Common myeloid progenitor, CD34-positive (primary cell): ENCODE data around the gene TRANK1.

Experiments used
- CTCF ChIA-PET: fragments of 350-600 bp; sonication (Branson Sonifier 250); formaldehyde crosslinking; loops from one replicate; lab custom pipeline; 2021; ENCODE audit warnings: antibody characterized with exemption; lab: Charles Lee
- POLR2A ChIA-PET: fragments of 350-600 bp; sonication (Branson Sonifier 250); formaldehyde crosslinking; loops from one replicate; lab custom pipeline; 2021; ENCODE audit warnings: antibody characterized with exemption; lab: Charles Lee
- DNase-seq, 3 donors: peaks; one replicate each; pipeline versions ENCODE4 v3.0.0 to v3.0.0-alpha.2; 2013
- H3K27ac ChIP-seq, 2 experiments: 1 replicate in 1 of 2; 2 replicates in 1 of 2; pipeline ENCODE4 v1.7.0; 2013; ENCODE audit warnings: inconsistent platforms in 2 of 2, low read length in 2 of 2, mild to moderate bottlenecking in 2 of 2, low read depth in 1 of 2, moderate library complexity in 1 of 2; ENCODE audit not compliant: severe bottlenecking in 2 of 2, insufficient read depth in 1 of 2, poor library complexity in 1 of 2
- H3K27me3 ChIP-seq, 5 experiments: replicated peaks in 2 of 5; 1 replicate in 3 of 5; 2 replicates in 2 of 5; pipeline versions ENCODE4 v1.6.1 to v1.7.0; 2013; ENCODE audit warnings: low read length in 4 of 5, mild to moderate bottlenecking in 2 of 5, moderate library complexity in 2 of 5, inconsistent platforms in 1 of 5; ENCODE audit not compliant: insufficient read depth in 5 of 5, control insufficient read depth in 4 of 5
- H3K36me3 ChIP-seq, 4 experiments: 1 replicate in 2 of 4; 2 replicates in 2 of 4; pipeline versions ENCODE4 v1.6.1 to v1.7.0; 2013; ENCODE audit warnings: low read length in 3 of 4, control low read depth in 1 of 4, mild to moderate bottlenecking in 1 of 4; ENCODE audit not compliant: control insufficient read depth in 4 of 4, insufficient read depth in 4 of 4
- H3K4me1 ChIP-seq, 4 experiments: 1 replicate in 3 of 4; 2 replicates in 1 of 4; pipeline versions ENCODE4 v1.6.1 to v1.7.1; 2013; ENCODE audit warnings: low read length in 3 of 4, mild to moderate bottlenecking in 3 of 4, control low read depth in 1 of 4, inconsistent platforms in 1 of 4, moderate library complexity in 1 of 4; ENCODE audit not compliant: control insufficient read depth in 4 of 4, insufficient read depth in 4 of 4; ENCODE audit errors: control extremely low read depth in 1 of 4
- H3K4me3 ChIP-seq, 7 experiments: 1 replicate in 4 of 7; 2 replicates in 3 of 7; pipeline versions ENCODE4 v1.5.1 to v1.7.0; 2013; ENCODE audit warnings: mild to moderate bottlenecking in 7 of 7, low read length in 6 of 7, moderate library complexity in 6 of 7, inconsistent platforms in 2 of 7, low read depth in 2 of 7, control low read depth in 1 of 7; ENCODE audit not compliant: insufficient read depth in 4 of 7, control insufficient read depth in 1 of 7; ENCODE audit errors: extremely low read depth in 1 of 7
- H3K9me3 ChIP-seq, 5 experiments: 1 replicate in 4 of 5; 2 replicates in 1 of 5; pipeline versions ENCODE4 v1.6.1 to v1.7.1; 2013; ENCODE audit warnings: low read length in 4 of 5, mild to moderate bottlenecking in 2 of 5, inconsistent platforms in 1 of 5, low read depth in 1 of 5, moderate library complexity in 1 of 5; ENCODE audit not compliant: control insufficient read depth in 4 of 5, insufficient read depth in 2 of 5; ENCODE audit errors: control extremely low read depth in 1 of 5
- WGBS: methylation state at CpG from one replicate; pipeline ENCODE4 v1.1.5; 2013; ENCODE audit not compliant: insufficient coverage; 5-methylcytosine and 5-hydroxymethylcytosine counted together

Gene TRANK1

GRCh38 chr3:36815375-36815774 lies 129.5 kb downstream of the TRANK1 start:
- ChIA-PET CTCF (no interaction called here), POLR2A (no interaction called here)
- no peaks in the 10 kb centered on the region for H3K9me3 ChIP-seq
- whole genome bisulfite sequencing = 99% methylated on average over 6 of the region's 9 CpGs
- no peak overlapping the region for H3K27ac ChIP-seq
- H3K4me1 ChIP-seq = peaks cover 0 to 2% (median 0%) of the 10 kb centered on the region in 4 experiments
- no peaks in the 10 kb centered on the region for H3K27me3 ChIP-seq
- no peaks in the 10 kb centered on the region for H3K36me3 ChIP-seq
- DNase-seq = no peak
- no peak overlapping the region for H3K4me3 ChIP-seq

DNA sequence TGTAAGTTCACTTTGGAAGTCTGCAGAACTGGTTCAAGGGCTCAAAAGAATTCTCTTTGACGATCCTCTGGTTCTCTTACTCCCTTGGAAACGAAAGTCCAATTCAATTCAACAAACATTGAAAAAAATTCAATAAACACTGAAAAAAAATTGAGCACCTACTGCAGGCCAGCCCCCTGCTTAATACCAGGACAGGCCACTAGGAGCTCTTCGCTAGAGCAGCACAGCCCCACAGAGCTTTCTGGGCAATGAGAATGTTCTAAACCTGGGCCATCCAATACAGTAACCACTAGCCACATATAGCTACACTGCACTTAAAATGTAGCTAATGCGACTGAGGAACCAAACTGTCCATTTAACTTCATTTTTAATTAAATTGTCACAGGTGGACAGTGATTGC lies 130.1 kb downstream of the TRANK1 start:
- CTCF ChIA-PET = interaction anchor here (0.7 kb wide), 1 partner anchor 15 kb away, joined by 4 read pairs; no protein-coding TSS in a partner anchor
- no peak for DNase-seq
- Histone ChIP-seq H3K4me3 (no peak overlapping the region), H3K9me3 (no peaks in the 10 kb centered on the region), H3K27ac (no peak overlapping the region), H3K27me3 (no peaks in the 10 kb centered on the region), H3K36me3 (no peaks in the 10 kb centered on the region), H3K4me1 (peaks cover 0 to 2% (median 0%) of the 10 kb centered on the region in 4 experiments)
- POLR2A ChIA-PET = no interaction called here
- WGBS = 75% methylated on average over 3 of the region's 4 CpGs

GRCh38 chr3:36814066-36814717 lies 130.7 kb downstream of the TRANK1 start:
- Histone ChIP-seq H3K36me3 (no peaks in the 10 kb centered on the region), H3K4me3 (no peak overlapping the region), H3K27me3 (no peaks in the 10 kb centered on the region), H3K27ac (no peak overlapping the region), H3K9me3 (no peaks in the 10 kb centered on the region), H3K4me1 (peaks cover 0 to 2% (median 0%) of the 10 kb centered on the region in 4 experiments)
- 85% methylated on average over 6 of the region's 7 CpGs for WGBS
- CTCF ChIA-PET = interaction anchor here (0.7 kb wide), 1 partner anchor 16 kb away, joined by 4 read pairs; no protein-coding TSS in a partner anchor
- no peak for DNase-seq
- POLR2A ChIA-PET = no interaction called here

GRCh38 chr3:36813305-36813704 lies 131.5 kb downstream of the TRANK1 start:
- Histone ChIP-seq H3K27ac (no peak overlapping the region), H3K27me3 (no peaks in the 10 kb centered on the region), H3K4me1 (peaks cover 0 to 2% (median 0%) of the 10 kb centered on the region in 4 experiments), H3K9me3 (peaks cover 0 to 2% (median 0%) of the 10 kb centered on the region in 5 experiments), H3K4me3 (no peak overlapping the region), H3K36me3 (no peaks in the 10 kb centered on the region)
- no peak for DNase-seq
- CTCF ChIA-PET = interaction anchor here (0.5 to 0.6 kb wide), 2 partner anchors 11 to 84 kb away, joined by 3 read pairs; no protein-coding TSS in a partner anchor
- WGBS = 93% methylated on average over 6 of the region's 6 CpGs
- POLR2A ChIA-PET = no interaction called here

DNA sequence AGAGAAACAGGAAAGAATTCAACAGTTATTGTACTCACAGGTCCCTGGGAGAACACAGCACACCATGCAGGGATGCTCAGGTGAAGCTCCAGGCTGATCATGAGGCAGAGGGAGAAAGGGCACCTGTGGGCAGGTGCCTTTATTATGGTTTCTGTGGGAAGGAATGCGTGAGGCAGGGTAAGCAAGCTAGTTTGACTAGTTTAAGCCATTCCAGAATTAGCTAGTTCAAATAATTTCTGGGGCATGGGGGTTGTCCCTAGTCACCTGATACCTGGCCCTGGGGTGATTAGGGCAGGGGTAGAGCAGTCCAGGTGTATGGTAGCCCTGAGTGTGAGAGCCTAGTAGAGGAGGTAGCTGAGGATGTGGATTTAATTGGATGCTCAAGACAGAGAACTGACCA lies 132.6 kb downstream of the TRANK1 start:
- Histone ChIP-seq H3K27me3 (no peaks in the 10 kb centered on the region), H3K27ac (no peak overlapping the region), H3K36me3 (no peaks in the 10 kb centered on the region), H3K9me3 (peaks cover 0 to 2% (median 0%) of the 10 kb centered on the region in 5 experiments), H3K4me1 (peaks cover 0 to 2% (median 0%) of the 10 kb centered on the region in 4 experiments), H3K4me3 (no peak overlapping the region)
- WGBS = no CpG with 5 or more reads among the region's 1 CpG
- ChIA-PET POLR2A (no interaction called here), CTCF (no interaction called here)
- DNase-seq = no peak

GRCh38 chr3:36811768-36812167 lies 133.1 kb downstream of the TRANK1 start:
- no peak for DNase-seq
- no peaks in the 10 kb centered on the region for H3K27me3 ChIP-seq
- no peaks in the 10 kb centered on the region for H3K36me3 ChIP-seq
- WGBS = 100% methylated on average over 1 of the region's 2 CpGs
- peaks cover 0 to 6% (median 2%) of the 10 kb centered on the region in 5 experiments for H3K9me3 ChIP-seq
- CTCF ChIA-PET = no interaction called here
- H3K27ac ChIP-seq = no peak overlapping the region
- H3K4me1 ChIP-seq = peaks cover 0 to 2% (median 0%) of the 10 kb centered on the region in 4 experiments
- POLR2A ChIA-PET = no interaction called here
- no peak overlapping the region for H3K4me3 ChIP-seq

DNA sequence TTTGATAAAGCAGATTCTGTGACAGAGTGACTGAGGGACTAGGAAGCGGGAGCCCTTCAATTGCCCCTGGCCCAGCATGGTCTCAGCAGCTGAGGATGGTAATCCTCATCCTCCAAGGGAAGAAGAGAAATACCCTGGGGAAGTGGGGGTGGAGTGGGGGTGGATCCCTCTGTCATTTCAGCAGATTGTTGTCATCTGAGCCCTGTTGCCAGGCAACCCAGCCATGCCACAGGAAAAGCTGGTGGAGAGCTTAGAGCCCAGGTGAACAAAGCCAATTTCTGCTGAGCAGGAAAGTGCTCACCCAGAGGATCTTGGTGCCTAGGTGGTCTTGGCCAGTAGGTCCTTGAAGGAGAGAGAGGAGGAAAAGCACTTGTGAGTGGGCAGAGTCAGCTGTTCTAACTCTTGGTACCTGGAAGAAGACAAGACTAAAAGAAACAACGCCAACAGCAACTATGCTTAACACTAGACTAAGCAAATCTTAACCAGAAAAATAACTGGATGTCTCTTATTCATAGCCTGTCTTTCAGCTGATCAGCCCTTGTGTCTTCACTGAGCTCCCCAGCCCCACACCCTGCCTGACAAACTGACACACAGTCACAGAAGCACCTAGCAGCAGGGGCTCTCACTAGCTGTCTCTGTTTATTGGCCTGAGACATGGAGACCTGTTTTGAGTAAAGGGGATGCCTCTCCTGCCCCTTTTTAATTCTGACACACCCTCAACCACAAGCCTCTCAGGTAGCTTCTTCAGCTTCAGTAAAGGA lies 140.4 kb downstream of the TRANK1 start:
- Histone ChIP-seq H3K4me1 (no peaks in the 10 kb centered on the region), H3K27ac (no peak overlapping the region), H3K4me3 (no peak overlapping the region), H3K36me3 (no peaks in the 10 kb centered on the region), H3K27me3 (no peaks in the 10 kb centered on the region), H3K9me3 (peaks cover 2 to 23% (median 4%) of the 10 kb centered on the region in 5 experiments)
- ChIA-PET CTCF (no interaction called here), POLR2A (interaction anchor here (0.6 kb wide), 1 partner anchor 491 kb away, joined by 3 read pairs; no protein-coding TSS in a partner anchor)
- DNase-seq = peak in 2 of 3 donors; percentile 6
- 100% methylated on average over 2 of the region's 2 CpGs for WGBS
